Stomach (tissue), 4 donors: ENCODE results near the gene TMEM255B.

ENCODE experiments used
- POLR2A ChIP-seq, 4 donors: fragments of 450-650 bp; IDR thresholded peaks; one replicate each; pipeline ENCODE4 v1.6.1; 2016; ENCODE audit warnings: antibody characterized with exemption in 4 of 4, control low read depth in 2 of 4, mild to moderate bottlenecking in 1 of 4, moderate library complexity in 1 of 4
- POLR2AphosphoS5 ChIP-seq, 3 donors: sonication (generic); formaldehyde crosslinking; IDR thresholded peaks; one replicate each; pipeline ENCODE4 v1.6.1; 2016; ENCODE audit warnings: antibody characterized with exemption in 3 of 3
- TF ChIP-seq, protein P1 (sequence below), 7 experiments: fragments of 450-650 bp in 4 of 7; fragments of 200-600 bp in 3 of 7; sonication (generic) in 3 of 7; IDR thresholded peaks; one replicate each; pipeline ENCODE4 v1.5.1; 2016 to 2019; ENCODE audit warnings: antibody characterized with exemption in 7 of 7, control low read depth in 2 of 7, mild to moderate bottlenecking in 1 of 7

DNA sequence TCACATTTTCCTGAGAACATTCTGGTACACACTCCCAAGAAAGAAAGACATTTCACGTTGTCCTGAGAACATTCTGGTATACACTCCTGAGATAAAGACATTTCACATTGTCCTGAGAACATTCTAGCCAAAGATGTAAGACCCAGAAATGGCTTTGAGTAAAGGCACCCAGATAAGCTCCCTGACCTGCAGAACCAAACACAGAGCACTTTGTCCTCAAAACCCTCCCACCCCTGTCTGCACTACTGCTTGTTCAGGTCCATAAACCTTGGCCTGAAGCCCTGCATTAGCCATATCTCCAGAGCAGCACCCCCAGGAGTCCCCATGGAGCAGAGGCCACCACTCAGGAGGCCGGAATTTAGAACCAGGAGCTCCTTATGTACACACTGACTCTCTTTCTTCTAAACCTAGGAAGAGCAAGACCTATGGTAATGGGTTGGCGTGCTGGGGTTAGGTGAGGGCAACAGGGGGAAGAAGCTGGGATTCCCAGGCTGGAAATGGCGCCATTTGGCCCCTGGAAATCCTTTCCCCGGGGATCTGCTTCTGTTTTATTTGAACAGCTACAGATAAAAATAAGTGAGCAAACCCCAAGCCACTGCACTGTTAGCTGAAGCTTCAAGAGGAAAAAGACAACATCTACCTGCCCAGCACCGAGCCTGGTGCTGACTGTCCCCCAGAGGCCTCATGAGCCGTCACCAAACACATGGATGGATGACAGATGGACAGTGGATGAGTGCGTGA, 91.1 kb downstream of the TMEM255B start:
- TF ChIP-seq POLR2A (IDR thresholded peaks at IDR 0.05) (no peak), POLR2AphosphoS5 (IDR thresholded peaks at IDR 0.05) (no peak)
- TF ChIP-seq, protein P1, sequence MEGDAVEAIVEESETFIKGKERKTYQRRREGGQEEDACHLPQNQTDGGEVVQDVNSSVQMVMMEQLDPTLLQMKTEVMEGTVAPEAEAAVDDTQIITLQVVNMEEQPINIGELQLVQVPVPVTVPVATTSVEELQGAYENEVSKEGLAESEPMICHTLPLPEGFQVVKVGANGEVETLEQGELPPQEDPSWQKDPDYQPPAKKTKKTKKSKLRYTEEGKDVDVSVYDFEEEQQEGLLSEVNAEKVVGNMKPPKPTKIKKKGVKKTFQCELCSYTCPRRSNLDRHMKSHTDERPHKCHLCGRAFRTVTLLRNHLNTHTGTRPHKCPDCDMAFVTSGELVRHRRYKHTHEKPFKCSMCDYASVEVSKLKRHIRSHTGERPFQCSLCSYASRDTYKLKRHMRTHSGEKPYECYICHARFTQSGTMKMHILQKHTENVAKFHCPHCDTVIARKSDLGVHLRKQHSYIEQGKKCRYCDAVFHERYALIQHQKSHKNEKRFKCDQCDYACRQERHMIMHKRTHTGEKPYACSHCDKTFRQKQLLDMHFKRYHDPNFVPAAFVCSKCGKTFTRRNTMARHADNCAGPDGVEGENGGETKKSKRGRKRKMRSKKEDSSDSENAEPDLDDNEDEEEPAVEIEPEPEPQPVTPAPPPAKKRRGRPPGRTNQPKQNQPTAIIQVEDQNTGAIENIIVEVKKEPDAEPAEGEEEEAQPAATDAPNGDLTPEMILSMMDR (IDR thresholded peaks at IDR 0.05): no peak
